IMR-90 (cell line): ENCODE measurements around the gene GNMT. TPM values are rescaled to one million over a fixed set of nuclear protein-coding genes. Genes with fewer than 3 reads are reported as not detected.

Experiments
- ATAC-seq: fragments of 200-7000 bp; cut with Tn5 transposase; 2 replicates; pipeline ENCODE4 v1.9.1; 2020; ENCODE audit warnings: low read depth, mild to moderate bottlenecking, moderate library complexity
- BruUV-seq: library from RNA; stranded (reverse); fragments of 400-500 nt; replicated peaks from 2 replicates; lab custom pipeline; 2021; lab: Mats Ljungman, UMichigan
- CTCF ChIA-PET: fragments of 300-600 bp; formaldehyde crosslinking; extraction: SDS; loops from one replicate; lab custom pipeline; 2021; ENCODE audit warnings: antibody characterized with exemption; lab: Yijun Ruan, JAX
- POLR2A ChIA-PET: fragments of 300-600 bp; sonication (Branson Sonifier 250); formaldehyde crosslinking; loops from one replicate; lab custom pipeline; 2022; ENCODE audit warnings: antibody characterized with exemption; ENCODE audit not compliant: unreplicated experiment; lab: Charles Lee
- DNase-seq: peaks from one replicate; pipeline ENCODE4 v3.0.0; 2013
- H2AFZ ChIP-seq: replicated peaks from 2 replicates; pipeline ENCODE3; 2013; ENCODE audit warnings: low read length, mild to moderate bottlenecking; ENCODE audit not compliant: poor library complexity
- H2AK5ac ChIP-seq: 2 replicates; pipeline ENCODE4 v1.6.1; 2013; ENCODE audit warnings: low read depth, low read length, inconsistent platforms
- H2AK9ac ChIP-seq: replicated peaks from 2 replicates; pipeline ENCODE3; 2013; ENCODE audit warnings: mild to moderate bottlenecking, low read depth, low read length, moderate library complexity; ENCODE audit not compliant: poor library complexity
- H2BK120ac ChIP-seq: 2 replicates; pipeline ENCODE4 v1.6.1; 2013; ENCODE audit warnings: low read depth, low read length, inconsistent platforms
- H2BK15ac ChIP-seq: 3 replicates; pipeline ENCODE4 v1.6.1; 2013; ENCODE audit warnings: low read depth, low read length, inconsistent platforms
- H2BK20ac ChIP-seq: 2 replicates; pipeline ENCODE4 v1.6.1; 2013; ENCODE audit warnings: low read depth, mild to moderate bottlenecking, inconsistent platforms, low read length, moderate library complexity
- H2BK5ac ChIP-seq: 2 replicates; pipeline ENCODE4 v1.6.1; 2013; ENCODE audit warnings: mild to moderate bottlenecking, low read depth, low read length, inconsistent platforms; ENCODE audit not compliant: poor library complexity, severe bottlenecking
- H3K14ac ChIP-seq: replicated peaks from 2 replicates; pipeline ENCODE4 v1.6.1; 2013; ENCODE audit warnings: low read depth, low read length, inconsistent platforms
- H3K18ac ChIP-seq: 2 replicates; pipeline ENCODE4 v1.6.1; 2013; ENCODE audit warnings: low read depth, low read length, control low read depth
- H3K23ac ChIP-seq: 2 replicates; pipeline ENCODE4 v1.6.1; 2013; ENCODE audit warnings: low read depth, low read length, inconsistent platforms
- H3K27ac ChIP-seq: 2 replicates; pipeline ENCODE4 v1.5.1; 2013; ENCODE audit warnings: mild to moderate bottlenecking, control low read depth, low read length; ENCODE audit not compliant: insufficient read depth
- H3K27me3 ChIP-seq: 2 replicates; pipeline ENCODE4 v1.6.1; 2013; ENCODE audit warnings: low read length; ENCODE audit not compliant: control insufficient read depth, insufficient read depth
- H3K36me3 ChIP-seq: 2 replicates; pipeline ENCODE4 v1.6.1; 2013; ENCODE audit warnings: low read length, mixed read lengths; ENCODE audit not compliant: control insufficient read depth, insufficient read depth
- H3K4ac ChIP-seq: 2 replicates; pipeline ENCODE4 v1.6.1; 2013; ENCODE audit warnings: low read depth, low read length, inconsistent platforms
- H3K4me1 ChIP-seq: 2 replicates; pipeline ENCODE4 v1.6.1; 2013; ENCODE audit warnings: low read length, mixed read lengths; ENCODE audit not compliant: control insufficient read depth, insufficient read depth
- H3K4me2 ChIP-seq: 2 replicates; pipeline ENCODE4 v1.6.1; 2013; ENCODE audit warnings: low read depth, mild to moderate bottlenecking, control low read depth, low read length, moderate library complexity
- H3K4me3 ChIP-seq: 2 replicates; pipeline ENCODE4 v1.5.1; 2013; ENCODE audit warnings: low read depth, mild to moderate bottlenecking, control low read depth, low read length, moderate library complexity; ENCODE audit not compliant: insufficient read depth
- H3K56ac ChIP-seq: 2 replicates; pipeline ENCODE4 v1.6.1; 2013; ENCODE audit warnings: low read length, inconsistent platforms; ENCODE audit not compliant: insufficient read depth; ENCODE audit errors: extremely low read depth
- H3K79me1 ChIP-seq, 2 experiments: 2 replicates each; pipeline ENCODE4 v1.6.1; 2013; ENCODE audit warnings: low read length in 2 of 2, inconsistent platforms in 1 of 2, low read depth in 1 of 2
- H3K9ac ChIP-seq: 2 replicates; pipeline ENCODE4 v1.6.1; 2013; ENCODE audit warnings: low read depth, low read length, control low read depth
- H3K9me1 ChIP-seq: 2 replicates; pipeline ENCODE4 v1.6.1; 2013; ENCODE audit warnings: low read length, inconsistent platforms; ENCODE audit not compliant: insufficient read depth
- H3K9me3 ChIP-seq: 2 replicates; pipeline ENCODE4 v1.6.1; 2013; ENCODE audit warnings: low read length; ENCODE audit not compliant: control insufficient read depth, insufficient read depth
- H4K20me1 ChIP-seq: 2 replicates; pipeline ENCODE4 v1.6.1; 2013; ENCODE audit warnings: low read length, inconsistent platforms; ENCODE audit not compliant: insufficient read depth
- H4K5ac ChIP-seq: 2 replicates; pipeline ENCODE4 v1.6.1; 2013; ENCODE audit warnings: mild to moderate bottlenecking, low read depth, low read length, control low read depth
- H4K8ac ChIP-seq, 2 experiments: 2 replicates each; pipeline ENCODE4 v1.6.1; 2013; ENCODE audit warnings: low read depth in 2 of 2, low read length in 2 of 2, control low read depth in 1 of 2, inconsistent platforms in 1 of 2
- H4K91ac ChIP-seq: 2 replicates; pipeline ENCODE4 v1.6.1; 2013; ENCODE audit warnings: low read depth, low read length, inconsistent platforms; ENCODE audit not compliant: insufficient read depth
- CHD1 ChIP-seq: IDR thresholded peaks from 2 replicates; pipeline ENCODE4 v1.6.1; 2012; ENCODE audit warnings: low read depth, low read length, improper control_type of control experiment
- CTCF ChIP-seq: conservative IDR thresholded peaks from 2 replicates; pipeline ENCODE4 v1.5.1; 2012; ENCODE audit warnings: mild to moderate bottlenecking, low read depth, low read length, improper control_type of control experiment
- WGBS, 2 experiments: methylation state at CpG; one replicate each; pipeline versions ENCODE4 v1.1.5 to v1.1.7; 2013; ENCODE audit warnings: missing lambda C conversion rate in 2 of 2; ENCODE audit not compliant: insufficient read length in 1 of 2; ENCODE audit errors: extremely low coverage in 2 of 2; 5-methylcytosine and 5-hydroxymethylcytosine counted together
- dilution Hi-C: fragments of 300-500 bp; cut with HindIII; formaldehyde crosslinking; loops from one replicate; pipeline ENCODE4 v1.14.3; 2018; ENCODE audit warnings: low sequenced_read_pairs; ENCODE audit not compliant: unreplicated experiment
- in situ Hi-C: fragments of 300-500 bp; cut with MboI; formaldehyde crosslinking; loops from 3 replicates; pipeline ENCODE4 v1.14.3; 2019; ENCODE audit warnings: low sequenced_read_pairs, inconsistent platforms, mixed read lengths
- intact Hi-C: fragments of 100-400 bp; cut with micrococcal nuclease; formaldehyde crosslinking; loops from 2 replicates; pipeline ENCODE4 v1.10.0; 2022
- polyA plus RNA-seq, 3 experiments: library from polyadenylated mRNA; depleted of rRNA; stranded (reverse); fragments of >200 nt; gene quantifications; 2 replicates each; pipeline ENCODE4 v1.2.3, GENCODE V29; 2012; ENCODE audit warnings: low replicate concordance in 1 of 3
- total RNA-seq: library from RNA; depleted of rRNA; stranded (reverse); fragments of >200 nt; gene quantifications from 2 replicates; pipeline ENCODE4 v1.2.3, GENCODE V29; 2012

Gene GNMT
- total and polyA plus RNA-seq, 2 of the 4 experiments (the other 2 are of a cell fraction) = 0.36 TPM; not detected in 1

GRCh38 chr6:42911171-42912021 is 49.2 kb upstream of the GNMT start:
- H2BK5ac ChIP-seq = no peak overlapping the region
- ChIA-PET CTCF (interaction anchor here (0.7 kb wide), 1 partner anchor 232 kb away, joined by 6 read pairs; no protein-coding TSS in a partner anchor), POLR2A (no interaction called here)
- 0 out of 2 replicates have a peak, but pooled peaks have one; percentile 7 for TF ChIP-seq CTCF
- TF ChIP-seq CHD1 = no peak
- in situ Hi-C loops (no loop called here), intact Hi-C loops (no loop called here), dilution Hi-C loops (no loop called here)
- H2AK5ac ChIP-seq = no peak overlapping the region
- H3K9me3 ChIP-seq = no peaks in the 10 kb centered on the region
- H4K5ac ChIP-seq = peak overlapping the region; percentile 41; the same call in 1 of the 2 replicates
- peaks cover 3% of the 10 kb centered on the region for H3K27me3 ChIP-seq
- H3K9ac ChIP-seq = no peak overlapping the region
- H3K79me1 ChIP-seq = no peaks in the 10 kb centered on the region
- peak overlapping the region; percentile 7; the same call in 1 of the 2 replicates for H3K4me2 ChIP-seq
- no peaks in the 10 kb centered on the region for H3K4me1 ChIP-seq
- H4K8ac ChIP-seq = peak overlapping the region in 1 of 2 experiments; percentile 57; a peak in 1 of 4 replicates
- H3K4ac ChIP-seq = no peak overlapping the region
- 21% methylated on average over 9 of the region's 49 CpGs; no CpG with 5 or more reads in 1 of the 2 experiments for WGBS, 2 experiments
- no TSS peak for BruUV-seq
- H3K56ac ChIP-seq = no peak overlapping the region
- H4K20me1 ChIP-seq = no peaks in the 10 kb centered on the region
- no peak overlapping the region for H4K91ac ChIP-seq
- no peak overlapping the region for H3K14ac ChIP-seq
- no peak overlapping the region for H2BK20ac ChIP-seq
- no peak overlapping the region for H2BK120ac ChIP-seq
- no peak overlapping the region for H3K4me3 ChIP-seq
- H3K36me3 ChIP-seq = no peaks in the 10 kb centered on the region
- no peak for DNase-seq
- H3K23ac ChIP-seq = no peak overlapping the region; the same call in 1 of the 2 replicates
- no peaks in the 10 kb centered on the region for H3K9me1 ChIP-seq
- H2BK15ac ChIP-seq = no peak overlapping the region
- H2AK9ac ChIP-seq = no peak overlapping the region
- H2AFZ ChIP-seq = peak overlapping the region; percentile 83
- no peak overlapping the region for H3K18ac ChIP-seq
- no peak overlapping the region for H3K27ac ChIP-seq
- peak; percentile 37 for ATAC-seq
